ENCODE results near the gene ZNF462.
"Not testable (repeated sequence)": the region's sequence is repeated elsewhere in the genome, so short reads cannot be mapped to it uniquely, and the experiment has no call there.

The ZNF462 gene

DNA sequence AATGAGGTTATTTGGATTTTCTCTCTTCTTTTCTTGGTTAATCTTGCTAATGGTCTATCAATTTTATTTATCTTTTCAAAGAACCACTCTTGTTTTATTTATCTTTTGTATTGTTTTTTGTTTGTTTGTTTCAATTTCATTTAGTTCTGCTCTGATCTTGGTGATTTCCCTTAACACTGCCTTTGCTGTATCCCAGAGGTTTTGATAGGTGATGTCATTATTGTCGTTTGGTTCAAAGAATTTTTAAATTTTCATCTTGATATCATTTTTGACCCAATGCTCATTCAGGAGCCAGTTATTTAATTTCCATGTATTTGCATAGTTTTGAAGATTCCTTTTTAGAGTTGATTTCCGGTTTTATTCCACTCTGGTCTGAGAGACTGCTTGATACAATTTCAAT, 126.9 kb downstream of the ZNF462 start:
- not testable (repeated sequence) for H3K9me3 Mint-ChIP-seq; ATAC-seq (replicated peaks); H3K4me1 Mint-ChIP-seq

GRCh38 chr9:106992186-106992585, 129.2 kb downstream of the ZNF462 start:
- no peak overlapping the region for H3K27ac Mint-ChIP-seq
- peaks cover 0 to 4% of the 10 kb centered on the region in 2 donors for H3K4me1 Mint-ChIP-seq
- no peak overlapping the region for H3K4me3 Mint-ChIP-seq
- peaks cover 21% of the 10 kb centered on the region in 2 donors for H3K27me3 Mint-ChIP-seq
- DNase-seq (no peak), ATAC-seq (replicated peaks) (no peak)
- H3K9me3 Mint-ChIP-seq = peaks cover 0 to 8% of the 10 kb centered on the region in 2 donors
- H3K36me3 Mint-ChIP-seq = no peaks in the 10 kb centered on the region

More for the DNA sequence above, 126.9 kb downstream of the ZNF462 start:
- H3K36me3 Mint-ChIP-seq, H3K4me3 Mint-ChIP-seq, DNase-seq, H3K27ac Mint-ChIP-seq: not testable (repeated sequence)
- H3K27me3 Mint-ChIP-seq = peaks cover 15 to 21% of the 10 kb centered on the region in 2 donors

DNA sequence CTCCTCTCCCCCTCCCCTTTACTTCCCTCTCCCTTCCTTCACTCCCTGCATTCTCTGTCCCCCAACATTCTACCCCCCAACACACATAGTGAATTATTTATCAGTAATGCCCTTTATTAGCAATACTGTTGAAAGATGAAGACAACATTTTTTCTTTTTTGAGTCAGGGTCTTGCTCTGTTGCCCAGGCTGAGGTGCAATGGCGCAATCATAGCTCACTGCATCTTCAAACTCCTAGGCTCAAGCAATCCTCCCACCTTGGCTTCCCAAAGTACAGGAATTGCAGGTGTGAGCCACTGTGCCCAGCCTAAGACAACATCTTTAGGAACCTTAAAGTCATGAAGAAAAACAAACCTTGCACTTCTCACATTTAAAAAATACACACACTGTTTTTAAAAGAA, 130.6 kb downstream of the ZNF462 start:
- no peaks in the 10 kb centered on the region for H3K4me1 Mint-ChIP-seq
- DNase-seq (no peak), ATAC-seq (replicated peaks) (no peak)
- H3K36me3 Mint-ChIP-seq = no peaks in the 10 kb centered on the region
- H3K4me3 Mint-ChIP-seq = no peak overlapping the region
- no peak overlapping the region for H3K27ac Mint-ChIP-seq
- H3K27me3 Mint-ChIP-seq = peaks cover 18 to 19% of the 10 kb centered on the region in 2 donors
- H3K9me3 Mint-ChIP-seq = peaks cover 0 to 5% of the 10 kb centered on the region in 2 donors

GRCh38 chr9:106994463-106994862, 131.5 kb downstream of the ZNF462 start:
- peaks cover 11 to 13% of the 10 kb centered on the region in 2 donors for H3K27me3 Mint-ChIP-seq
- DNase-seq = no peak
- H3K4me1 Mint-ChIP-seq = no peaks in the 10 kb centered on the region
- H3K36me3 Mint-ChIP-seq = no peaks in the 10 kb centered on the region
- H3K27ac Mint-ChIP-seq = no peak overlapping the region
- ATAC-seq (replicated peaks) = no peak
- H3K9me3 Mint-ChIP-seq = peaks cover 0 to 2% of the 10 kb centered on the region in 2 donors
- no peak overlapping the region for H3K4me3 Mint-ChIP-seq

DNA sequence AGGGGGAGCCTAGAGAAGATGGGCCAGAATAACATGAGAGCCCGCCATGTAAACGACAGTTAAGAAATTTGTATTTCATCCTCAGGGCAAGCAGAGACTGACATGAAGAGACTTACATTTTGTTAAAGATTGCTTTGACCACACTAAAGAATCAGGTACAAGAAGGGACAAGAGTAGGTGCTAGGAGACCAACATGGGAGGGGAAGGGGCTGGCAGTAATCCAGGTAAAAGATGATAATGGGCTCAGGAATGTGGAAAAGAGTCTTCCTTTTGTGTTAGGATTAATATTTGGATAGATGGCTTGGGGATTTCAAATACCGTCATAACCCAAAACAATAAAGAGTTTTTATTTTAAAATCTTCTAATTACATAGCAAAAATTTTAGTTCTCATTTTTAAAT, 137.3 kb downstream of the ZNF462 start:
- Mint-ChIP-seq H3K4me1 (peaks cover 0 to under 1% of the 10 kb centered on the region in 2 donors), H3K9me3 (no peaks in the 10 kb centered on the region), H3K27ac (no peak overlapping the region), H3K36me3 (no peaks in the 10 kb centered on the region), H3K27me3 (peaks cover 6 to 33% of the 10 kb centered on the region in 2 donors), H3K4me3 (no peak overlapping the region)
- ATAC-seq (replicated peaks) = no peak
- no peak for DNase-seq

DNA sequence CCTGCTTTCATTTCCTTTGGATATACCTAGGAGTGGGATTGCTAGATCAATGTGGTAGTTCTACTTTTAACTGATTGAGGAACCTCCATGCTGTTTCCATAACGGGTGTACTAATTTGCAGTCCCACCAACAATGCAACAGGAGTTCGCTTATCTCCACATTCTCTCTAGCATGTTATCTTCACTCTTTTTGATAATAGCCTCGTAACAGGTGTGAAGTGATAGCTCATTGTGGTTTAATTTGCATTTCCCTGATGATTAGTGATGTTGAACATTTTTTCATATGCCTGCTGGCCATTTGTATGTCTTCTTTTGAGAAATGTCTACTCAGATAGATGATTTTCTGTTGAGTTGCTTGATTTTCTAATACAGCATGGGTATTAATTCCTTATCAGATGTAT, 142.2 kb downstream of the ZNF462 start:
- Mint-ChIP-seq H3K36me3 (no peaks in the 10 kb centered on the region), H3K9me3 (peaks cover 0 to 7% of the 10 kb centered on the region in 2 donors), H3K4me1 (peaks cover 5 to 8% of the 10 kb centered on the region in 2 donors), H3K4me3 (no peak overlapping the region), H3K27ac (no peak overlapping the region), H3K27me3 (peaks cover 37 to 40% of the 10 kb centered on the region in 2 donors)
- DNase-seq (no peak), ATAC-seq (replicated peaks) (no peak)

- H3K27me3 Mint-ChIP-seq = peaks cover 45 to 50% of the 10 kb centered on the region in 2 donors
- no peak overlapping the region for H3K27ac Mint-ChIP-seq
- H3K36me3 Mint-ChIP-seq = no peaks in the 10 kb centered on the region
- H3K4me3 Mint-ChIP-seq = no peak overlapping the region
- DNase-seq (no peak), ATAC-seq (replicated peaks) (no peak)
- peaks cover 2 to 11% of the 10 kb centered on the region in 2 donors for H3K9me3 Mint-ChIP-seq
- H3K4me1 Mint-ChIP-seq = peaks cover 5 to 8% of the 10 kb centered on the region in 2 donors
Observed at GRCh38 chr9:107007402-107007801, 144.4 kb downstream of the ZNF462 start.

- H3K27me3 Mint-ChIP-seq = peaks cover 45 to 48% of the 10 kb centered on the region in 2 donors
- peaks cover 2 to 11% of the 10 kb centered on the region in 2 donors for H3K9me3 Mint-ChIP-seq
Observed at GRCh38 chr9:107008011-107008410, 145.0 kb downstream of the ZNF462 start.

GRCh38 chr9:107008447-107008846, 145.5 kb downstream of the ZNF462 start:
- H3K27ac Mint-ChIP-seq = no peak overlapping the region
- H3K4me1 Mint-ChIP-seq = peaks cover 5 to 8% of the 10 kb centered on the region in 2 donors
- H3K4me3 Mint-ChIP-seq = no peak overlapping the region
- no peak for ATAC-seq (replicated peaks)
- H3K27me3 Mint-ChIP-seq = peaks cover 45% of the 10 kb centered on the region in 2 donors
- H3K36me3 Mint-ChIP-seq = no peaks in the 10 kb centered on the region
- H3K9me3 Mint-ChIP-seq = peaks cover 2 to 11% of the 10 kb centered on the region in 2 donors
- no peak for DNase-seq

More at GRCh38 chr9:107008011-107008410, 145.0 kb downstream of the ZNF462 start:
- Mint-ChIP-seq H3K36me3 (no peaks in the 10 kb centered on the region), H3K4me1 (peaks cover 5 to 8% of the 10 kb centered on the region in 2 donors), H3K27ac (no peak overlapping the region), H3K4me3 (no peak overlapping the region)
- ATAC-seq (replicated peaks) = no peak
- no peak for DNase-seq

- no peak overlapping the region for H3K4me3 Mint-ChIP-seq
- no peak overlapping the region for H3K27ac Mint-ChIP-seq
- peaks cover 12 to 22% of the 10 kb centered on the region in 2 donors for H3K4me1 Mint-ChIP-seq
- no peak for ATAC-seq (replicated peaks)
- peaks cover 5% of the 10 kb centered on the region in 2 donors for H3K36me3 Mint-ChIP-seq
- peaks cover 20 to 29% of the 10 kb centered on the region in 2 donors for H3K27me3 Mint-ChIP-seq
- DNase-seq = no peak
- H3K9me3 Mint-ChIP-seq = peaks cover 11 to 14% of the 10 kb centered on the region in 2 donors
Observed at GRCh38 chr9:107016383-107016782, 153.4 kb downstream of the ZNF462 start.

GRCh38 chr9:107018861-107019545, 156.0 kb downstream of the ZNF462 start:
- no peak for DNase-seq
- no peak overlapping the region for H3K4me3 Mint-ChIP-seq
- H3K9me3 Mint-ChIP-seq = peaks cover 9 to 10% of the 10 kb centered on the region in 2 donors
- H3K27ac Mint-ChIP-seq = no peak overlapping the region
- ATAC-seq (replicated peaks) = no peak
- peaks cover 5% of the 10 kb centered on the region in 2 donors for H3K36me3 Mint-ChIP-seq
- H3K4me1 Mint-ChIP-seq = peaks cover 15 to 27% of the 10 kb centered on the region in 2 donors
- H3K27me3 Mint-ChIP-seq = peaks cover 11 to 17% of the 10 kb centered on the region in 2 donors

DNA sequence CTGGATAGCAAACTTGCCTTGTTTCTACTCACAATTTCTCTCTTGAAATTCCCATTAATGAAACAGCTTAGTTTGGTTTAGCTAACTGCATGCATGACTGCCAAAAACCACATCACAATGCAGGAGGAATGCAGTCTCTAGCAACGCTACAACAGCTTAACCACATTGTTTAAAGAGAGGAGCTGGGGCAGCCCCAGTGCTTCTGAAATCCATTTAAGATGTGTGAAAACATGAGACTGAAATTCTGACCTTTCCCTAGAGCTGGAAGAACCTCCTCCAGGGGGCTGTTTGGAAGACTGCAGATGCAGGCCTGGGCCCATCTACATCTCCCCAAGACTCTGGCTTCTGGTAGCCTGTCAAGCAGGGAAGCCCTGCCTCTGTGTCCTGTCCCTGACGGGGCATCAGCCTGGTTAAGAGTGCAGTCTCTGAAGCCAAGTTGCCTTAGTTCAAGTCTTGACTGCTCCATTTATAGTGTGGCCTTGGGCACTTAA, 157.1 kb downstream of the ZNF462 start:
- H3K27me3 Mint-ChIP-seq = peaks cover 11 to 20% of the 10 kb centered on the region in 2 donors
- peaks cover 9 to 10% of the 10 kb centered on the region in 2 donors for H3K9me3 Mint-ChIP-seq
- peaks cover 21 to 37% of the 10 kb centered on the region in 2 donors for H3K4me1 Mint-ChIP-seq
- H3K27ac Mint-ChIP-seq = no peak overlapping the region
- ATAC-seq (replicated peaks) (peak; percentile 86 to 87), DNase-seq (peak; percentile 20)
- no peak overlapping the region for H3K4me3 Mint-ChIP-seq
- H3K36me3 Mint-ChIP-seq = peaks cover 5% of the 10 kb centered on the region in 2 donors

- peak; percentile 58 to 74 for ATAC-seq (replicated peaks)
- Mint-ChIP-seq H3K36me3 (no peaks in the 10 kb centered on the region), H3K4me3 (no peak overlapping the region), H3K9me3 (no peaks in the 10 kb centered on the region), H3K4me1 (peaks cover 21 to 35% of the 10 kb centered on the region in 2 donors), H3K27ac (no peak overlapping the region), H3K27me3 (peaks cover 0 to 5% of the 10 kb centered on the region in 2 donors)
- peak; percentile 9 for DNase-seq
Observed at GRCh38 chr9:107024193-107024592, 161.2 kb downstream of the ZNF462 start.

DNA sequence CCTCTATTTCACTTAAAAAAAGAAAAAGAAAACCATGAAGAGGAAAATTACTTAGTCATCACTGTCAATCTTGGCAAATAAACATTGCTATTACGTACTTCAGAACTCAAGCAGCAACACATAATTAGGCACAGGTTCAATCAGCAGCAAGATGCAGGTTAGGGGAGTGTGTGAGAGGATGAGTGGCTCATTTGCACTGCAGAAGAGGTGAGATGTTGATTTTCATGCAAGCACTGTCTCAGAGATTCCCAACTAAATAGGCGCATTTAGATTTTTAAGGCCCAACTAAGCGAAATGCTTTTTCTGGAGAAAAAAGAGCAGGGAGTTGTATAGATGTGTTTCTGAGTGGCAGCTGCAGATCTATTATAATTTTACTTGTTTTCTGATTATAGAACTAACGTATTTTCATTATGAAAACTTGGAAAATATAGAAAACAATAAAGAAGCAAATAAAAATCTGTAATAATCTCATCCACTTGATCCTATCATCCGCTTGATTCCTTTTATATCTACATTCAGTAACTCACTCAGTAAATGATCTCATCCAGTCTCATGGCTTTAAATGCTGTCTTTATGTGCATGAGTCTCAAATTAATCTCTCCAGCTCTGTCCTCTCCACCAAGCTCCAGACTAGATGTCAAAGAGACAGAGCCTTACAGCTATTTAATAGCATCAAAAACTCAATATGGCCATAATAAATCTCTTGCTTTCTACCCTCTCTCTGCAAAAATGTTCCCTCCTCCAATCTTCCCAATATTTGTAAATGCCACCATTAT, 162.5 kb downstream of the ZNF462 start:
- no peak overlapping the region for H3K27ac Mint-ChIP-seq
- H3K36me3 Mint-ChIP-seq = no peaks in the 10 kb centered on the region
- peaks cover 13 to 22% of the 10 kb centered on the region in 2 donors for H3K4me1 Mint-ChIP-seq
- DNase-seq = no peak
- H3K9me3 Mint-ChIP-seq = no peaks in the 10 kb centered on the region
- H3K4me3 Mint-ChIP-seq = no peak overlapping the region
- peaks cover 0 to 5% of the 10 kb centered on the region in 2 donors for H3K27me3 Mint-ChIP-seq
- no peak for ATAC-seq (replicated peaks)
